Thoracic aorta (tissue), 2 donors: Measurements from ENCODE around the gene ARHGAP4. TPM values are rescaled to one million over a fixed set of nuclear protein-coding genes. Genes with fewer than 3 reads are reported as not detected.

Experiments used
- ATAC-seq: fragments of 150-250 bp; one replicate; pipeline ENCODE4 v1.8.0; 2017; ENCODE audit warnings: low read depth; ENCODE audit not compliant: insufficient number of reproducible peaks, low FRiP score
- DNase-seq: peaks from one replicate; pipeline ENCODE4 v3.0.0-alpha.2; 2020; ENCODE audit warnings: low spot score
- H3K27ac ChIP-seq, 2 donors: fragments of 200-600 bp; sonication (generic); 1 replicate in 1 of 2; 2 replicates in 1 of 2; pipeline ENCODE4 v1.5.1; 2016; ENCODE audit warnings: mild to moderate bottlenecking in 2 of 2, moderate library complexity in 2 of 2
- H3K27me3 ChIP-seq: fragments of 200-600 bp; sonication (generic); replicated peaks from 2 replicates; pipeline ENCODE4 v1.6.0; 2016; ENCODE audit warnings: mild to moderate bottlenecking; ENCODE audit not compliant: insufficient read depth
- H3K36me3 ChIP-seq: fragments of 200-600 bp; sonication (generic); one replicate; pipeline ENCODE4 v1.5.1; 2016
- H3K4me1 ChIP-seq, 2 donors: fragments of 200-600 bp; sonication (generic); 1 replicate in 1 of 2; 2 replicates in 1 of 2; pipeline versions ENCODE4 v1.5.1 to v1.6.0; 2016; ENCODE audit warnings: low read depth in 2 of 2, mild to moderate bottlenecking in 1 of 2; ENCODE audit not compliant: control insufficient read depth in 1 of 2
- H3K4me3 ChIP-seq: fragments of 200-600 bp; sonication (generic); 2 replicates; pipeline ENCODE4 v1.5.1; 2016; ENCODE audit warnings: mild to moderate bottlenecking
- H3K9me3 ChIP-seq: fragments of 200-600 bp; sonication (generic); 2 replicates; pipeline ENCODE4 v1.5.1; 2016
- CTCF ChIP-seq: fragments of 200-600 bp; sonication (generic); IDR thresholded peaks from one replicate; pipeline ENCODE4 v1.5.1; 2019; ENCODE audit warnings: antibody characterized with exemption
- total RNA-seq, 2 donors: library from RNA; depleted of rRNA; stranded (reverse); fragments of >200 nt; gene quantifications; one replicate each; pipeline versions ENCODE4 v1.1.0 to v1.2.3, GENCODE V29; 2016

Gene ARHGAP4
- total RNA-seq, 2 donors from 2014 or later = 31.7 to 92.1 TPM

GRCh38 chrX:153953342-153953830 lies 27.3 kb upstream of the ARHGAP4 start:
- Histone ChIP-seq H3K36me3 (peaks cover 17% of the 10 kb centered on the region), H3K4me3 (peak overlapping the region; percentile 29), H3K4me1 (peaks cover 0 to 15% of the 10 kb centered on the region in 2 donors), H3K9me3 (no peaks in the 10 kb centered on the region), H3K27me3 (no peaks in the 10 kb centered on the region), H3K27ac (peak overlapping the region; percentile 76 to 87)
- peak; percentile 88 for ATAC-seq
- peak; percentile 93 for TF ChIP-seq CTCF
- DNase-seq = peak; percentile 14

GRCh38 chrX:153952373-153953026 lies 26.4 kb upstream of the ARHGAP4 start:
- Histone ChIP-seq H3K27ac (peak overlapping the region; percentile 76 to 87), H3K36me3 (peaks cover 17% of the 10 kb centered on the region), H3K27me3 (no peaks in the 10 kb centered on the region), H3K4me1 (peaks cover 0 to 15% of the 10 kb centered on the region in 2 donors), H3K4me3 (no peak overlapping the region), H3K9me3 (no peaks in the 10 kb centered on the region)
- TF ChIP-seq CTCF = no peak
- ATAC-seq = no peak
- DNase-seq = no peak

GRCh38 chrX:153951683-153952372 lies 25.8 kb upstream of the ARHGAP4 start:
- Histone ChIP-seq H3K9me3 (no peaks in the 10 kb centered on the region), H3K4me3 (no peak overlapping the region), H3K36me3 (peaks cover 14% of the 10 kb centered on the region), H3K27me3 (no peaks in the 10 kb centered on the region), H3K4me1 (peaks cover 0 to 15% of the 10 kb centered on the region in 2 donors), H3K27ac (peak overlapping the region in 1 of 2 donors; percentile 76)
- TF ChIP-seq CTCF = no peak
- no peak for ATAC-seq
- DNase-seq = no peak

GRCh38 chrX:153950127-153950526 lies 24.1 kb upstream of the ARHGAP4 start:
- H3K4me3 ChIP-seq = no peak overlapping the region
- H3K9me3 ChIP-seq = no peaks in the 10 kb centered on the region
- no peak for ATAC-seq
- H3K36me3 ChIP-seq = peaks cover 12% of the 10 kb centered on the region
- H3K27ac ChIP-seq = no peak overlapping the region
- H3K4me1 ChIP-seq = peaks cover 0 to 15% of the 10 kb centered on the region in 2 donors
- no peak for DNase-seq
- no peaks in the 10 kb centered on the region for H3K27me3 ChIP-seq
- TF ChIP-seq CTCF = no peak
